HG03432 (cell line): Measurements from ENCODE around the gene CBFA2T3.

Experiments used
- ATAC-seq: cut with Tn5 transposase; IDR thresholded peaks from one replicate; pipeline ENCODE4 v1.9.1; 2021; ENCODE audit warnings: mild to moderate bottlenecking, moderate library complexity; ENCODE audit not compliant: unreplicated experiment

Gene CBFA2T3

DNA sequence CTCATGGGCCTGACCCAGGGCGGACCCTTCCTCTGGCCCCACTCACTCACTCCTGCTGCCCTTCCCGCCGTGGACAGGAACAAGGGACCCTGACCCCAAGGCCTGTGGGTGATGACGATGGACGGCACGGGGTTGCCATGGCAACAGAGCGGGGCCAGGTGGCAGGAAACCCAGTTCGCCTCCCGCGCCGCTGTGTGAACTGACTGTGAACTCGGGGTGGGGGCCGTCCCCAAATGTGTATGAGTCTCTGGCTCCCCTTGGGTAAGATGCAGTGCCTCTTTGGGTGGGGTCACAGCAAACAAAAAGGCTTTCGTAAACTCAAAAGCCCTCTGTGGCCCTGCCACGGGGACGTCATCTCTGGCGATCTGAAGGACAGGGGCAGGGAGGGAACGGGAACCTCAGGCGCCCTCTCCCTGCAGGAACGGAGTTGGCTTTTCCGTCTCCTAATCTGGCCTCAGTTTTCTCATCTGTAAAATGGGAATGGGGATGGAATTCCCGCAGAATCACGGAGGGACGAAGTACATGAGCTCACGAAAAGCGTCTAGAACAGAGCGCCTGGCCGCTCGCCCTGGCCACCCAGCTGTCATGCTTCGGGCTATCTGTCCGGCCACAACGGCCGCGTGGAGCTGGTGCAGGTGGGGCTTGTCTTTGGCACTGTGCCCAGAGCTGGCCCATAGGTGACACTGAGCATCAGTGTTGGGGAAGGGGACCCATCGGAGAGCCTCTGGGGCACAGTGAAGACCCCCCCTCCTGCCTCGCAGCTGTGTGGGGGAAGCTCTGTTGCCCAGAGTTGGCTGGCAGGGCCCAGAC is 65.7 kb downstream of the CBFA2T3 start:
- no peak for ATAC-seq

DNA sequence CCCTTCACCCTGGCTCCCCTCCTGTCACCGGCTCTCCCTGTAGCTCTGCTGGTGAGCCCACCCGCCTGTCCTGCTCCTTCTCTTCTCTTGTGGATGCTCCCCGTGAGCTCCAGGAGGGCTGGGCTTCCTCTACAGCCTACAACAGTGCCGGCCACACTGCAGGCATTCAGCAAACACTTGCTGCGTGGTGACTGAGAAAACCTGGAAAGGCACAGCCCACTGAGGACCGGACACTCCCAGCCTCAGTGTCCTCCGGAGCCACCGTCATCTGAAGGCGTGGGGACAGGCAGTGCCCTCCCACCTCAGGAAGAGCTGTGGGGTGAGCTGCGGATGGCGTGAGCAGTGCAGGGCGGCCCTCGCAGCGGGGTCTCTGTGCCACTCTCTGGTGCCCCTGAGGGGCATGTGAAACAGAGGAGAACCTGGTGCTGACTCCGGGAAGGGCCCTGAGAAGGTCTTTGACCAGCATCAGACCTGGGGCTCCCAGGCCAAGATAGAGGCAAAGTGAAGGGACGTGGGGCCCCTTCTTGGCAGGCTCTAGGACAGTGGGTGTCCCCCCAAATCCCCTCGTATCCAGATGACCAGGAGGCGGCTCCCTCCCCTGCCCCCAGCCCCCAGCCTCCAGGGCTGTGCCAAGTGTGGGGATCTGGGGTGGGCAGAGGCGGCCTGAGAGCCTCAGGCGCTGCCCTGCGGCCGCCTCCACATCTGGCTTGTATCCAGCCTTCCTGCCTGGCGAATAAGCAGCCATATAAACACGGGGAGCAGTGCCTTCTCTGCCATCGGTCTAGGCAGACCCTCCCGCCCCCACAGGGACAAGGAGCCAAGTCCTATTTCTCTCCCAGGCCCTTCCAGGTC is 66.5 kb downstream of the CBFA2T3 start:
- no peak for ATAC-seq

DNA sequence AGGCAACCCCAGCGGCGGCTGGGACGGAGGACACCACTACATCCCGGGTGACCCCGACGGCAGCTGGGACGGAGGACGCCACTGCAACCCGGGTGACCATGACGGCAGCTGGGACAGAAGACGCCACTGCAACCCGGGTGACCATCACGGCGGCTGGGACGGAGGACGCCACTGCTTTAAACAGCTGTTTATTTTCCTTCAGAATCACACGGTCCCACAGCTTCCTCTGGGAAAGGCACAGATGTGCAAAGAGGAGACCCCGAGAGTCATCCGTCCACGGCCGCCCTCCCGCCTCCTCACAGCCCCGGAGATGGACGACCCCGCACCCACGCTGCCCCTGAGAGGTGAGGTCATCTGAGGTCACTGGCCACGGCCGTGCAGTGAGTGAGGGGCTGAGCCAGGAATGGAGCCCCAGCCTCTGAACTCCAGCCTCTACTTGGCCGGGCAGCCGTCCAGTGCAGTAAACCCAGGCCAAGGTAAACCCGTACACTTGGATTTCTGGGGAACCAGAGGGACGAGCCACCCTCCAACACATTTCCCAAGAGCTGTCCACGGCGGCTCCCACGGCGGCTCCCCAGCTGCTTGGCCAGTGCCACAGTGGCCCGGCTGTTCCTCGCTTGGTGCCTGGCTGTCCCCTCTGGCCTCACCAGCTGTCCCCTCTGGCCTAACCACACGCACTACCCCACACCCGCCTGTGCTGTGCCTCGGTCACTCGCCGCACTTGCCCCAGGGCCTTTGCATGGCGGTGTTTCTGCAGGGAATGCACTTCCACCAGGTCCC is 67.4 kb downstream of the CBFA2T3 start:
- no peak for ATAC-seq

DNA sequence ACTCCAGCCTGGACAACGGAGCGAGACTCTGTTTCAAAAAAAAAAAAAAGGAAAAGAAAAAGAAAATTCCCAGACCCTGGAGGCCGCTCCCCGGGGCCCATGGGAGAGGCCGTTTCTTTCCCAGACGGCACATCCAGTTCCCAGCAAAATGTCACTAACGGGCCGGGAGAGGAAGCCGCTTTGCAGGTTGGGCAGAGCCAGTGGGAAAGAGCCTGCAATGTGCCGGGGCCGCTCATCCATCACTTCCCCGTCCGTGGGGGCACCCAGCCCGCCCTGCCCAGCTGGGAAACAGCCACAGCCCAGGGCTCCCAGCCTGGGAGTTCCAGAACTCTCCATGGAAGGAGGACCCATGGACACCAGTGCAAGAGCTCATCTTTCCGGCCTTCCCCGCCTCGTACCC is 68.7 kb downstream of the CBFA2T3 start:
- ATAC-seq: no peak

DNA sequence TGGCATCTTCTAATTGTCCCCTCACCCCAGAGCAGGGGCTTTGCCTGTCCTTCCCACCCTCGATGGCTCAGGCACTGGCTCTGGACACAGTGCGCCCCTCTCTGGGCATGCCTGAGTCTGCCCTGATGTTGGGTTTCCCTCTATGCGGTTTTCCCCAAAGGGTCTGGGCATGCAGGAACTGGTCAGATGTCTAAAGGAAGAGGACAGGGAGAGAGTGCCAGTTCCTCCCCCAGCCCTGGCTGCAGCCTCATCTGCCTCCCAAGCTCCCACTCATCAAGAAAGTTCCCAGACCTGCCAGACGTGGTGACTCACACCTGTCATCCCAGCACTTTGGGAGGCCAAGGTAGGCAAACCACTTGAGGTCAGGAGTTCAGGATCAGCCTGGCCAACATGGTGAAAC is 69.2 kb downstream of the CBFA2T3 start:
- no peak for ATAC-seq

DNA sequence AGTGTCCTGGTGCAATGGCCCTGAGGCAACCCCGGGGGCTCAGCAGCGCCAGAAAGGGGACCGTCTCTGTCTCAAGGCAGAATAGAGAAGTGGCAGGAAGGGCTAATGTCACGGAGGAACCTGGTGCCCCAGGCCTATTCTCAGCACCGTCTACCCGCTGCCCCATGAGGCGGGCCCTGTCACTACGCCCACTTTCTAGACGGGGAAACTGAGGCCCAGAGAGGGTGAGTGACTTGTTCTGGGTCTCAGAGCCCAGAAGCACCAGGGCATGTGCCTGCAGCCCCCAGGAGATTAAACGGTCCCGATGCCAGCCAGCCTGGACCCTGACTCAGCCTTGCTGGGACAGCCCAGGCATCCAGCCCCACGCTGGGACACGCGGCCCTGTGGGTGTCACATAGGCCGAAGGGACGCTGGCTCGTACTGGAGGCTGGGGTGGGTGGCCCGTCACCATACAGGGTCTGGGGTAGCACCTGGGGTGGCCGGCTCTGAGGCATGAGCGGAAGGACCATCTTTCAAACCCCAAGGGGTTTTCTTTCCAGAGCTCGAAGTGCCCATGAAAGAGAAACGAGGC is 70.4 kb downstream of the CBFA2T3 start:
- no peak for ATAC-seq

DNA sequence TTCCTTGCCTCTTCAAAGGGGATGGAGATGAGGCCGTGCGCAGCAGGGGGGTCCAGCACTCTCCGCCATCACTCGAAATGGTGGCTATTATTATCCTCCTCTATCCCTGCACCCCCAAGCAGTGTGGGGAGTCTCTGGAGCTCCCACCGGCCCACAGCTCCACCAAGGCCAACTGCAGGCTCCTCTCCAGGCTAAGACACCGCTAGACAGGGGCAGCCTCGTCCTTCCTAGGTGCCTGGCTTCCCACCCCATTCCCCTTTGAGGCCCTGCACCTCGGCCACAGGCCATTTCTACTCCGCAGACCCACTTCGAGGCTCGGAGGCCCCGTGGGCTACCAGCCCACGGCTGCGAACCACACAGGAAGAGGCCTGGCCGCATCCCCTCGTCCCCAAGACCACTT is 71.0 kb downstream of the CBFA2T3 start:
- ATAC-seq: no peak

DNA sequence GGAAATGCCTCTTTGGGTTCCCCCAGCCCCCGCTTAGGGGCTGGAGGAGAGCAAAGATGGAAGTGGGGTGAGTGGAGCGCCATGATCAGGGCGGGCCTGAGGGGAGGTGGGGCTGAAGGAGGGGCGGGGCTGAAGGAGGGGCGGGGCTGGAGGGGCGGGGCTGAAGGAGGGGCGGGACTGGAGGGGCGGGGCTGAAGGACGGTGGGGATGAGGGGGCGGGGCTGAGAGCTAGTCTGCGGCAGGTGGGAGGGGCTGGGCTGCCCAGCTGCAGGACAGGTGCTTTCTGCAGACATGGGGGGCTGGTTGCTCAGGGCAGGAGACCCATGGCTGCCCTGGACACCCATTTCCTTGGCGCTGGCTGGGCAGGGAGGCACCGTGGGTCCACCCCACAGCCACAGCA is 71.4 kb downstream of the CBFA2T3 start:
- no peak for ATAC-seq

DNA sequence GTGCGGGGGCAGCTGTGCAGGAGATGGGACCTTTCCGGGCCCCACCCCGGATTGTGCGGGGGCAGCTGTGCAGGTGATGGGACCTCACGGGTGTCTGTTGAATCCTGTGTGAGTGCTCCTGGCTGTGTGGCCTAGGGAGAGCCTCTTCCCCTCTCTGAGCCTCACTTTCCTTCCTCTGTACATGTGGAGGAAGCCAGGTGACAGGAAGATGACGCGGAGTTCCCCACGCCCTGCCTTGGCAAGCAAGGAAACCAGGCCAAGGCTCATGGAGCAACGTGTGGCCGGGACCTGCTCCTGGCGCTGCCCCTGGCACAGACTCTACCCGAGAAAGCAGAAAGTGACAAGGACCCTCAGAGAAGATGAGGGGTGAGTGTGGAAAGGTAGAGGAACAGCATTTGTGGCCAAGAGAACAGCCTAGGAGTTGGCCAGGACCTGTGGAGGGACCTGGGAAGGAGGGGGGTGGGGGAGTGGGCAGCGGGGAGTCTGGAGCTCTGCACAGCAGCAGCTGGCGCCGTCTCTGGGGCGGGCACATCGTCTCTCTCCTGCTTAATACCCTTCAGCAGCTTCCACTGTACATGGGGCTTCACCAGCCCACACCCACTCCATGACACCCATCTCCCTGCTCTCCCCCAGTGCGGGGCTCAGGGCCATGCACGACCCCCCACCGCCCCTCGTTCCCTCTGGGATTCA is 72.2 kb downstream of the CBFA2T3 start:
- ATAC-seq: no peak

DNA sequence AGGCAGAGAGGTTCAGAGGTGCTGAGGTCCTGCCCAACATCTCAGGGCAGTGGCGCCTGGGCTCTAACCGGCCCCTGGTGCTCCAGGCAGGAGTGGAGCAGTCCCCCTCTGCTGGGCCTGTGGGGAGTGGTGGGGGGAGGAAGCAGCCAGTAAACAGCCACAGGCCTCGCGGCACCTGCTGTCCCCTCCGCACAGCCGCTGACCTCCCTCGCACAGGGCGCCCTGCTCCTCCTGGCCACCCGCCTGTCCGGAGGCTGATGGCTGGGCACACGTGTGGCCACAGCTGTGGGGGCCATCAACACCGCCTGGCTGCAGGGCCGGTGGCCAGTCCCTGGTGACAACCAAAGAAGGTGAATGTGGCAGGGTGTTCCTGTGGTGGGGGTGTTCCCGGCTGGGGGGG is 73.7 kb downstream of the CBFA2T3 start:
- no peak for ATAC-seq

DNA sequence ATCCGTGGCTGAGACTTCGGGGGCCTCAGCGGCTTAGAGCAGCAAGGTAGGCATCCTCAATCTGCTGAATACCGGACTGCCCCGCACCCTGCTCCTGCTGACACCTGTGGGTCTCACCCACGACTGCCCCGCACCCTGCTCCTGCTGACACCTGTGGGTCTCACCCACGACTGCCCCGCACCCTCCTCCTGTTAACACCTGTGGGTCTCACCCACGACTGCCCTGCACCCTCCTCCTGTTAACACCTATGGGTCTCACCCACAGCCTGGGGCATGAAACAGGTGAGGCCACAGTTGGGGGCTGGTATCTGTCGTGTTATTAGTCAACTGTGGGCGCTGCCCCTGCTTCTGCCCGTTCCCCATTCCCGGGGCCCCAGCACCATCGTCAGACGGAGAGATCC is 74.3 kb downstream of the CBFA2T3 start:
- no peak for ATAC-seq

DNA sequence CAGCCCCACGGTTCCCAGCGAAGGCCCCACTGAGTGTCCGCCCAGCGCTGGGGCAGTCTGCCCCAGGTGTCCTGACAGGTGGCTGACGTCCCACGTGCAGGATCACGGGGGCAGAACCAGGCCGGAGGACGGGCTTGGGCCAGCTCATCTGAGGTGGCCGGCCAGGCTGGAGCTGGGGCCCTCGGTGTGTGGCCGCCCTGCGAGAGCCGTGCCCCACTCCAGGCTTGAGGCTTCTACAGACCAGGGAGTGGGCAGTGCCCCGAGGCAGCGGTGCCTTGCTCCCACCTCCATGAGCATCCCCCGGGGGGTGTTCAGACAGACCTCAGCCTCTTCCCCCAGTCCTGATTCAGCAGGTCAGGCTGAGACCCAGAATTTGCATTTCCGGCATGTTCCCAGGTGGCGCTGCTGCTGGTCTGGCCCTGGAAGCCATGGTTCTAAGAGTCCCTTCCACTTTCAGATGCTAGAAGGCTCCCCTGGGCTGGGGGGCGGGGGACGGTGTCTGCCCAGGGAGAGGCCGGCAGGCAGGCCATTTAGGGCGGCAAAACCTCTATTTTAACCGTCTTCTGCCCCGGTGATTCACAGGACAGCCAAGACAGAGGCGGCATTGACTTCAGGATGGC is 75.2 kb downstream of the CBFA2T3 start:
- no peak for ATAC-seq

DNA sequence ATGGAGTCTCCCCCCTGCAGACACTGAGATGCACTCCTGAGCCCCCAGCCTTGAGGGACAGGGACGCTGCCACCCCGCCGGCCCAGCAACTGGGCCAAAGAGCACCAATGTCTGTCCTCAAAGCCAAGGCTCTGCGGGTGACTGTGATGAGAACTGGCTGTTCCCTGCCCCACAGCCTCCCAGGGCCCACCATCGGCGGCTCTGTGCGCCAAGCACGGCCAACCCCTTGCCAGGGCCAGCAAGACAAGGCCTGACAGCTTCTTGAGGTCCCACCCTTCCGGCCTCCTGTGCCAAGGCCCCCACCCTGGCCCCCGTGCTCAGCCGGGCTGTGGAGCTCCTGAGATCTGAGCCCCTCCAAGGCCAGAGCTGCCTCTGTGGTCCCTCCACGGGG is 76.3 kb downstream of the CBFA2T3 start:
- ATAC-seq: no peak

DNA sequence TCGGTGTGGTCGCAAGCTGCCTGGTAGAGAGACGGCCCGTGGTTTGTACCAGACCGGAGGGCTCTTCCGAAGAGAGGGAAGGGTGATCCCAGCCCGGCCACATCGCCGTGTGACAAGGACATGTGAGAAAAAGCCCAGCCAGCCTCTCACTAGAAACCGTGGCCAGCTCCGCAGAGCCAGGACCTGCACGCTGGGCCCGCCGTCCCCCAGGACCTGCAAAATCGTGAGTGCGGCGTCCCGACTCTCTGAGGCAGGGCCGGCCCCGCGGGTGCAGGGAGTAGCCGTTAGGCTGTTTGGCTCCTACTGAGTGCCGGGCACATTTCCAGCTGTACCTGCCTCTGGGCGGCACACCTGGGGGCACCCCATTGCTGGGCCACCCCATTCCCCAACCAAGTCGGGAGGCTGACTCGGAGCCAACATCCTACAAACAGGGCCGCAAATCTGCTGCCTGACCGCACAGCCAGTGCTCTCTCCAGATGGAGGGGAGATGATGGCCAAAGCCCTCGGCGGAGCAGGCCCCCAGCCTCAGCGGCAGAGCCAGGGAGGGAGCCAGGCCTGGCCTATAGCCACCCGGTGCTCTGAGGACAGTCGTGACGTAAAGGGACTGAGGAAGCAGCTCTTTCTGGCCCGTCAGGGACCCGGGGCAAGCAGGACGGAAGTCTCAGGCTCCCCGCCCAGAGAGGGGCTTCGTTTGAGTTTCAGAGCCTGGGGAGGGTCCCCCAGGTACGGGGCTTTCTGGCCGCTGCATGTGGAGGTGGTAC is 76.9 kb downstream of the CBFA2T3 start:
- no peak for ATAC-seq

DNA sequence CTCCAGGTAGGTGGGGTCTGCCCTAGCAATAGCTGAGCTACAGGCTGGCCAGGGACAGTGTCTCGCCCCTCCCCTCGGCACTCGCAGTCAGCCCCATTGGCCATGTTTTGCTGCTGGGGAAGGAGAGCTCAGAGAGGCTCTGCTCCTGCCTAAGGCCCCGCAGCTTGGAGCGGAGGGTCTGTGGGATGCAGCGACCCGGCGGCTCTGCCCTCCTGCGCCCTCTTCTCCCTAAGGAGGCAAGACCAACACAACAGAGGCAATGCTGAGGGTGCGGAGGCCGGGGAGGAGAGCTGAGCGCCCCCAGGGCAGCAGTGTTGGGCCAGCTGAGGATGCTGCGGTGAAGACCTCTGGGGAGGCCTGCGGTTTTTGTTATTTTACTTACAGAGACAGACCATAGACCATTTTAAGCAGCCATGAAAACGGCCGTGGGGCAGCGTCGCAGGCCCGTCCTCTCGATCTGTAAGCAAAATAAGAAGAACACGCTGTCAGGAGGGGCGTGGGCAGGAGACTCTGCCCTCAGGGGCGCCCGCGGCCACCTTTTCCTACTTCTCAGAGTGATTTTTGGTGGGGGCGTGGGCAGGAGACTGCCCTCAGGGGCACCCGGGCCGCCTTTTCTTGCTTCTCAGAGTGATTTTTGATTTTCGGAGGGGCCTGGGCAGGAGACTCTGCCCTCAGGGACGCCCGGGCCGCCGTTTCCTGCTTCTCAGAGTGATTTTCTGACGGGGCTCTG is 79.1 kb downstream of the CBFA2T3 start:
- no peak for ATAC-seq

DNA sequence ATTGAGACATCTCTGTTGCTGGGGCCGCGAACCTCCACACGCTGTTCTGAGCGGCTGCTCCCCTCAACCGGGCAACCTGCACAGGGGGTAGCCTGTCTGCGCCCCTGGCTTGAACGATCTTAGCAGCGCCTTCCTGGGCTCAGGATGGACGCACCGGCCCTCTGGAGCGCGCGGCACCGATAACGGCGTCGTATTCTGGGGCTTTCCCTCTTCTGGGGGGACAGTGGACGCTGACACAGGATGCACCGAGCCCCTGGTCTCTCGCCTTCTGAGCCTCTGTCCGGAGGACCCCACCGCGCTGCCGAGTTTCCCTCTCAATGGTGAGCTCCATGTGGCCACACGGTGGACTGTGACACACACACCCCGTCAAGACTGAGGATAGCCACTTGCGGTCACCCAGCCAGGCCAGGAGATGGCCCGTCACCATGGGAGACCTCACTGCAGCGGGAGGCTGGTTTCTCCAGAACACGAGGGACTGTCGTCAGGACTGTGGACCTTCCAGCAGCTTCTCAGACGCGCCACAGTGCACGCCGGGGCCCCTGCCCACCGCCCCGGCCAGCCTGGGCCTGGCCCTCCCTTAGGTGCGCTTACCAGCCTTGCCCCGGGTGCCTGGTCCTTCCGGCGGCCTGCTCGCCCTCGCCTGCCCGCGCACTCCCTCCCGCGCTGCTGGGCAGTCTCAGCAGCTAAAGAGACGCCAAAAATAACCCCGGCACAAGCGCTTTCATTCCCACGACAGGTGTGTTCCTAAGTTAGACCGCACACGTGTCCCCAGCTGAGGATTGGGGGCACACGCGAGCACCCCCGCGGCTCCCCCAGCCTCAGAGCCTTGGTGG is 80.6 kb downstream of the CBFA2T3 start:
- ATAC-seq: no peak

DNA sequence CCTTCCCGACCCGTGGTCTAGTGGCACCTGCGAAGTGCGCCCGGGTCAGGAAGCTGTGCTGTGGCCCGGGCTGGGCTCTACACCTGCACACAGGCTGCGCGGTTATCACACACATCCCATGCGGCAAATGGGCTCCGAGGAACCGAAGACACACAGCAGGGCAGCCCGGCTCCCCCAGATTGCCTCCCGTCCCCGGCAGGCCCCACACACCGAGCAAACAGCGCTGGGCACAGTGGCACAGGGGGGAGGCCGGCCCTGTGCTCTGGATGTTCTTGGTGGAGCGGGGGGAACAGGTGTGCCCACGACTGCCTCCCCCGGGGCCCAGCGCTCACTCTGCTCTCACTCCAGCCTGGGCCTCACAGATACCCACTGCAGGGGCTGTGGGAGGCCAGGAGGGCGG is 81.7 kb downstream of the CBFA2T3 start:
- no peak for ATAC-seq
